GM21737 (cell line): ENCODE data around the gene EN1.

Experiments used
- ATAC-seq: cut with Tn5 transposase; IDR thresholded peaks from one replicate; pipeline ENCODE4 v1.9.1; 2021; ENCODE audit warnings: mild to moderate bottlenecking, moderate library complexity; ENCODE audit not compliant: unreplicated experiment

EN1 gene

GRCh38 chr2:118846953-118847761 lies at the start of gene EN1:
TSS of gene EN1 (minus strand) at chr2:118847648. CDS start at chr2:118847167, 481 bp downstream.
- ATAC-seq, result no peak

GRCh38 chr2:118893100-118893499 lies 45.7 kb upstream of the EN1 start:
- ATAC-seq, result no peak

GRCh38 chr2:118889995-118890394 lies 42.5 kb upstream of the EN1 start:
- ATAC-seq, result no peak

GRCh38 chr2:118883792-118884191 lies 36.3 kb upstream of the EN1 start:
- no peak for ATAC-seq

- no peak for ATAC-seq
Measured at GRCh38 chr2:118882693-118883336, 35.4 kb upstream of the EN1 start.

- ATAC-seq, result peak; percentile 78
Measured at GRCh38 chr2:118881490-118882129, 34.2 kb upstream of the EN1 start.

- no peak for ATAC-seq
Measured at GRCh38 chr2:118880501-118880900, 33.1 kb upstream of the EN1 start.

GRCh38 chr2:118878531-118879149 lies 31.2 kb upstream of the EN1 start:
- ATAC-seq, result no peak

- no peak for ATAC-seq
Measured at GRCh38 chr2:118875318-118875717, 27.9 kb upstream of the EN1 start.

- ATAC-seq, result no peak
Measured at GRCh38 chr2:118874324-118874723, 26.9 kb upstream of the EN1 start.

- peak; percentile 88 for ATAC-seq
Measured at GRCh38 chr2:118865106-118865505, 17.7 kb upstream of the EN1 start.

- ATAC-seq, result no peak
Measured at GRCh38 chr2:118864207-118864606, 16.8 kb upstream of the EN1 start.

- no peak for ATAC-seq
Measured at GRCh38 chr2:118861731-118862130, 14.3 kb upstream of the EN1 start.

- no peak for ATAC-seq
Measured at GRCh38 chr2:118861242-118861641, 13.8 kb upstream of the EN1 start.

GRCh38 chr2:118860506-118860905 lies 13.1 kb upstream of the EN1 start:
- ATAC-seq, result no peak

GRCh38 chr2:118859157-118859770 lies 11.8 kb upstream of the EN1 start:
- ATAC-seq, result no peak

- no peak for ATAC-seq
Measured at GRCh38 chr2:118858485-118859156, 11.2 kb upstream of the EN1 start.

- ATAC-seq, result no peak
Measured at GRCh38 chr2:118857677-118858484, 10.4 kb upstream of the EN1 start.

GRCh38 chr2:118856978-118857676 lies 9.7 kb upstream of the EN1 start:
- ATAC-seq, result no peak
